ENCODE measurements around the gene HBS1L. TPM values are rescaled to one million over a fixed set of nuclear protein-coding genes. Genes with fewer than 3 reads are reported as not detected.

HBS1L gene
- polyA plus RNA-seq, 1 donor from 2014 or later: 103 TPM

GRCh38 chr6:135092724-135093123, 38.1 kb upstream of the HBS1L start:
- Histone ChIP-seq H2AFZ (ENCODE audit: low read depth, low read length) (no peak overlapping the region), H3K79me2 (replicated peaks; ENCODE audit: insufficient read depth, low read length) (no peaks in the 10 kb centered on the region), H3K27me3 (ENCODE audit: insufficient read depth, low read depth, low read length) (no peaks in the 10 kb centered on the region), H3K9ac (ENCODE audit: low read length) (no peak overlapping the region), H3K4me3 (ENCODE audit: low read length) (no peak overlapping the region), H3K9me3 (ENCODE audit: low read length) (no peaks in the 10 kb centered on the region), H3K4me2 (ENCODE audit: low read length) (no peak overlapping the region), H3K36me3 (ENCODE audit: insufficient read depth, low read length) (no peaks in the 10 kb centered on the region), H4K20me1 (ENCODE audit: insufficient read depth) (no peaks in the 10 kb centered on the region), H3K27ac (ENCODE audit: low read length) (no peak overlapping the region), H3F3A (ENCODE audit: insufficient read depth, low read length, poor library complexity, severe bottlenecking) (no peaks in the 10 kb centered on the region), H3K9me2 (ENCODE audit: insufficient read depth, low read length) (no peaks in the 10 kb centered on the region)
- TF ChIP-seq TAF1 (IDR thresholded peaks at IDR 0.05; ENCODE audit: low read depth) (no peak), SMC3 (conservative IDR thresholded peaks at IDR 0.05; ENCODE audit: poor library complexity) (no peak), MXI1 (conservative IDR thresholded peaks at IDR 0.05; ENCODE audit: poor library complexity, severe bottlenecking) (no peak), EP300 (conservative IDR thresholded peaks at IDR 0.05; ENCODE audit: poor library complexity, severe bottlenecking) (no peak), POLR2AphosphoS5 (IDR thresholded peaks at IDR 0.05) (no peak), CTCF (IDR thresholded peaks at IDR 0.05; ENCODE audit: poor library complexity, severe bottlenecking) (no peak), EZH2 (IDR thresholded peaks at IDR 0.05; ENCODE audit: borderline replicate concordance, insufficient read depth, low read length, poor library complexity, severe bottlenecking) (no peak), RAD21 (conservative IDR thresholded peaks at IDR 0.05) (no peak)
- TF ChIP-seq, protein P1, sequence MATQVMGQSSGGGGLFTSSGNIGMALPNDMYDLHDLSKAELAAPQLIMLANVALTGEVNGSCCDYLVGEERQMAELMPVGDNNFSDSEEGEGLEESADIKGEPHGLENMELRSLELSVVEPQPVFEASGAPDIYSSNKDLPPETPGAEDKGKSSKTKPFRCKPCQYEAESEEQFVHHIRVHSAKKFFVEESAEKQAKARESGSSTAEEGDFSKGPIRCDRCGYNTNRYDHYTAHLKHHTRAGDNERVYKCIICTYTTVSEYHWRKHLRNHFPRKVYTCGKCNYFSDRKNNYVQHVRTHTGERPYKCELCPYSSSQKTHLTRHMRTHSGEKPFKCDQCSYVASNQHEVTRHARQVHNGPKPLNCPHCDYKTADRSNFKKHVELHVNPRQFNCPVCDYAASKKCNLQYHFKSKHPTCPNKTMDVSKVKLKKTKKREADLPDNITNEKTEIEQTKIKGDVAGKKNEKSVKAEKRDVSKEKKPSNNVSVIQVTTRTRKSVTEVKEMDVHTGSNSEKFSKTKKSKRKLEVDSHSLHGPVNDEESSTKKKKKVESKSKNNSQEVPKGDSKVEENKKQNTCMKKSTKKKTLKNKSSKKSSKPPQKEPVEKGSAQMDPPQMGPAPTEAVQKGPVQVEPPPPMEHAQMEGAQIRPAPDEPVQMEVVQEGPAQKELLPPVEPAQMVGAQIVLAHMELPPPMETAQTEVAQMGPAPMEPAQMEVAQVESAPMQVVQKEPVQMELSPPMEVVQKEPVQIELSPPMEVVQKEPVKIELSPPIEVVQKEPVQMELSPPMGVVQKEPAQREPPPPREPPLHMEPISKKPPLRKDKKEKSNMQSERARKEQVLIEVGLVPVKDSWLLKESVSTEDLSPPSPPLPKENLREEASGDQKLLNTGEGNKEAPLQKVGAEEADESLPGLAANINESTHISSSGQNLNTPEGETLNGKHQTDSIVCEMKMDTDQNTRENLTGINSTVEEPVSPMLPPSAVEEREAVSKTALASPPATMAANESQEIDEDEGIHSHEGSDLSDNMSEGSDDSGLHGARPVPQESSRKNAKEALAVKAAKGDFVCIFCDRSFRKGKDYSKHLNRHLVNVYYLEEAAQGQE (IDR thresholded peaks at IDR 0.05; ENCODE audit: borderline replicate concordance): no peak

- Histone ChIP-seq H3K9me2 (ENCODE audit: insufficient read depth, low read length) (no peaks in the 10 kb centered on the region), H3K36me3 (ENCODE audit: insufficient read depth, low read length) (no peaks in the 10 kb centered on the region), H4K20me1 (ENCODE audit: insufficient read depth) (no peaks in the 10 kb centered on the region), H2AFZ (ENCODE audit: low read depth, low read length) (no peak overlapping the region), H3K27me3 (ENCODE audit: insufficient read depth, low read depth, low read length) (no peaks in the 10 kb centered on the region), H3F3A (ENCODE audit: insufficient read depth, low read length, poor library complexity, severe bottlenecking) (no peaks in the 10 kb centered on the region), H3K9me3 (ENCODE audit: low read length) (no peaks in the 10 kb centered on the region), H3K4me2 (ENCODE audit: low read length) (no peak overlapping the region), H3K27ac (ENCODE audit: low read length) (no peak overlapping the region), H3K79me2 (replicated peaks; ENCODE audit: insufficient read depth, low read length) (no peaks in the 10 kb centered on the region), H3K9ac (ENCODE audit: low read length) (no peak overlapping the region), H3K4me3 (ENCODE audit: low read length) (no peak overlapping the region)
- no peak for TF ChIP-seq EZH2 (IDR thresholded peaks at IDR 0.05; ENCODE audit: borderline replicate concordance, insufficient read depth, low read length, poor library complexity, severe bottlenecking)
- TF ChIP-seq POLR2AphosphoS5 (IDR thresholded peaks at IDR 0.05): no peak
- TF ChIP-seq EP300 (conservative IDR thresholded peaks at IDR 0.05; ENCODE audit: poor library complexity, severe bottlenecking): no peak
- TF ChIP-seq SMC3 (conservative IDR thresholded peaks at IDR 0.05; ENCODE audit: poor library complexity): no peak
- no peak for TF ChIP-seq MXI1 (conservative IDR thresholded peaks at IDR 0.05; ENCODE audit: poor library complexity, severe bottlenecking)
- TF ChIP-seq RAD21 (conservative IDR thresholded peaks at IDR 0.05): no peak
- TF ChIP-seq CTCF (IDR thresholded peaks at IDR 0.05; ENCODE audit: poor library complexity, severe bottlenecking): no peak
- TF ChIP-seq, protein P1 (IDR thresholded peaks at IDR 0.05; ENCODE audit: borderline replicate concordance): no peak
- no peak for TF ChIP-seq TAF1 (IDR thresholded peaks at IDR 0.05; ENCODE audit: low read depth)
These were observed 36.2 kb upstream of the HBS1L start for GRCh38 chr6:135090819-135091218.
